H1 (cell line): ENCODE data around the gene MTX1. TPM values are rescaled to one million over a fixed set of nuclear protein-coding genes. Genes with fewer than 3 reads are reported as not detected.

ENCODE experiments used
- CTCF ChIA-PET: fragments of 300-600 bp; sonication (Branson Sonifier 250); formaldehyde crosslinking; loops from one replicate; lab custom pipeline; 2021; ENCODE audit not compliant: partially characterized antibody; lab: Charles Lee
- POLR2A ChIA-PET: fragments of 300-600 bp; sonication (Branson Sonifier 250); formaldehyde crosslinking; loops from one replicate; lab custom pipeline; 2021; ENCODE audit warnings: inconsistent platforms; ENCODE audit not compliant: partially characterized antibody; lab: Charles Lee
- DNase-seq, 2 experiments: peaks; one replicate each; pipeline versions ENCODE4 v3.0.0 to v3.0.0-alpha.2; 2010 to 2022; ENCODE audit warnings: low spot score in 2 of 2, low read depth in 1 of 2, mixed read lengths in 1 of 2
- FAIRE-seq: peaks from 2 replicates; lab custom pipeline; 2011; peaks lifted over from hg19 to GRCh38; lab: Jason Lieb, UNC
- H2AFZ ChIP-seq: 2 replicates; pipeline ENCODE4 v1.8.1; 2012; ENCODE audit warnings: low read length, inconsistent platforms
- H2AK5ac ChIP-seq: 2 replicates; pipeline ENCODE4 v1.6.1; 2013; ENCODE audit warnings: low read depth, low read length
- H2BK120ac ChIP-seq: replicated peaks from 2 replicates; pipeline ENCODE3; 2013; ENCODE audit warnings: low read depth, low read length, inconsistent platforms
- H2BK12ac ChIP-seq: 2 replicates; pipeline ENCODE4 v1.6.1; 2013; ENCODE audit warnings: low read depth, low read length
- H2BK15ac ChIP-seq: 2 replicates; pipeline ENCODE4 v1.6.1; 2013; ENCODE audit warnings: low read length
- H2BK20ac ChIP-seq: 2 replicates; pipeline ENCODE4 v1.6.1; 2013; ENCODE audit warnings: low read length
- H2BK5ac ChIP-seq: 2 replicates; pipeline ENCODE4 v1.6.1; 2013; ENCODE audit warnings: low read depth, low read length
- H3K14ac ChIP-seq: 2 replicates; pipeline ENCODE4 v1.6.1; 2013; ENCODE audit warnings: inconsistent platforms; ENCODE audit not compliant: insufficient read length
- H3K18ac ChIP-seq: 2 replicates; pipeline ENCODE4 v1.6.1; 2013; ENCODE audit warnings: low read length; ENCODE audit errors: extremely low read depth
- H3K23ac ChIP-seq: 2 replicates; pipeline ENCODE4 v1.6.1; 2013; ENCODE audit warnings: inconsistent platforms; ENCODE audit not compliant: insufficient read length
- H3K23me2 ChIP-seq: 2 replicates; pipeline ENCODE4 v1.6.1; 2013; ENCODE audit warnings: low read depth, low read length
- H3K27ac ChIP-seq: 2 replicates; pipeline ENCODE4 v1.6.1; 2011; ENCODE audit warnings: low read depth, low read length, inconsistent platforms
- H3K27me3 ChIP-seq, 4 experiments: replicated peaks in 1 of 4; 1 replicate in 1 of 4; 2 replicates in 3 of 4; pipeline versions ENCODE4 v1.6.1 to v1.8.1; 2011 to 2013; ENCODE audit warnings: low read length in 3 of 4, mild to moderate bottlenecking in 3 of 4, inconsistent platforms in 2 of 4, mixed read lengths in 2 of 4, moderate library complexity in 1 of 4; ENCODE audit not compliant: control insufficient read depth in 3 of 4, insufficient read depth in 3 of 4; ENCODE audit errors: extremely low read depth in 1 of 4
- H3K36me3 ChIP-seq, 4 experiments: 2 replicates each; pipeline versions ENCODE4 v1.6.1 to v1.8.1; 2011 to 2013; ENCODE audit warnings: mild to moderate bottlenecking in 4 of 4, low read length in 3 of 4, moderate library complexity in 2 of 4, control low read depth in 1 of 4, inconsistent platforms in 1 of 4; ENCODE audit not compliant: insufficient read depth in 4 of 4, control insufficient read depth in 2 of 4
- H3K4ac ChIP-seq: replicated peaks from 2 replicates; pipeline ENCODE3; 2013; ENCODE audit warnings: low read length, low read depth, mixed read lengths, inconsistent platforms; ENCODE audit not compliant: insufficient read length
- H3K4me1 ChIP-seq, 4 experiments: replicated peaks in 1 of 4; 1 replicate in 1 of 4; 2 replicates in 3 of 4; pipeline versions ENCODE4 v1.6.1 to v1.8.1; 2011 to 2013; ENCODE audit warnings: low read length in 3 of 4, inconsistent platforms in 2 of 4, mixed read lengths in 1 of 4; ENCODE audit not compliant: insufficient read depth in 4 of 4, control insufficient read depth in 3 of 4
- H3K4me2 ChIP-seq, 2 experiments: 2 replicates each; pipeline versions ENCODE4 v1.6.1 to v1.8.1; 2011 to 2013; ENCODE audit warnings: low read depth in 2 of 2, low read length in 2 of 2, control low read depth in 1 of 2, inconsistent platforms in 1 of 2, mild to moderate bottlenecking in 1 of 2; ENCODE audit not compliant: insufficient read depth in 1 of 2
- H3K4me3 ChIP-seq, 4 experiments: fragments of 200-600, 300-600 bp in 1 of 4; sonication (generic), shearing (Covaris generic), sonication (Bioruptor Twin) in 1 of 4; 2 replicates each; pipeline versions ENCODE4 v1.5.1 to v1.8.1; 2011 to 2016; ENCODE audit warnings: low read length in 4 of 4, low read depth in 3 of 4, control low read depth in 2 of 4, inconsistent platforms in 2 of 4, mild to moderate bottlenecking in 2 of 4, mixed read lengths in 1 of 4, moderate library complexity in 1 of 4; ENCODE audit not compliant: insufficient read depth in 2 of 4; ENCODE audit errors: extremely low read depth in 1 of 4
- H3K56ac ChIP-seq: replicated peaks from 2 replicates; pipeline ENCODE3; 2013; ENCODE audit warnings: low read depth, mild to moderate bottlenecking, mixed read lengths, low read length, inconsistent platforms; ENCODE audit not compliant: insufficient read length
- H3K79me1 ChIP-seq: 2 replicates; pipeline ENCODE4 v1.6.1; 2013; ENCODE audit warnings: low read depth, low read length, control low read depth
- H3K79me2 ChIP-seq, 2 experiments: 2 replicates each; pipeline versions ENCODE4 v1.6.1 to v1.8.1; 2012 to 2013; ENCODE audit warnings: low read length in 2 of 2, mild to moderate bottlenecking in 2 of 2, inconsistent platforms in 1 of 2; ENCODE audit not compliant: insufficient read depth in 2 of 2, control insufficient read depth in 1 of 2
- H3K9ac ChIP-seq, 4 experiments: replicated peaks in 1 of 4; 1 replicate in 1 of 4; 2 replicates in 3 of 4; pipeline versions ENCODE4 v1.6.1 to v1.8.1; 2011 to 2013; ENCODE audit warnings: low read depth in 3 of 4, low read length in 3 of 4, control low read depth in 2 of 4, mild to moderate bottlenecking in 2 of 4, moderate library complexity in 2 of 4, inconsistent platforms in 1 of 4; ENCODE audit errors: extremely low read depth in 1 of 4
- H3K9me3 ChIP-seq, 2 experiments: 2 replicates each; pipeline versions ENCODE4 v1.6.1 to v1.8.1; 2012 to 2013; ENCODE audit warnings: mild to moderate bottlenecking in 2 of 2, moderate library complexity in 2 of 2, control low read depth in 1 of 2, inconsistent platforms in 1 of 2, low read depth in 1 of 2, low read length in 1 of 2, mixed read lengths in 1 of 2; ENCODE audit not compliant: insufficient read depth in 2 of 2
- H4K20me1 ChIP-seq, 2 experiments: replicated peaks in 1 of 2; 2 replicates each; pipeline versions ENCODE3 to v1.8.1; 2011 to 2013; ENCODE audit warnings: inconsistent platforms in 2 of 2, low read length in 2 of 2, mild to moderate bottlenecking in 1 of 2; ENCODE audit not compliant: insufficient read depth in 2 of 2, control insufficient read depth in 1 of 2
- H4K5ac ChIP-seq: 2 replicates; pipeline ENCODE4 v1.6.1; 2013; ENCODE audit warnings: low read length, low read depth, mixed read lengths, inconsistent platforms; ENCODE audit not compliant: insufficient read length
- H4K8ac ChIP-seq: 2 replicates; pipeline ENCODE4 v1.8.0; 2013; ENCODE audit warnings: mild to moderate bottlenecking, moderate library complexity, low read length, inconsistent platforms; ENCODE audit not compliant: insufficient read depth; ENCODE audit errors: extremely low read depth
- H4K91ac ChIP-seq: replicated peaks from 2 replicates; pipeline ENCODE3; 2013; ENCODE audit warnings: low read length, mixed read lengths, inconsistent platforms; ENCODE audit not compliant: insufficient read length
- FOSL1 ChIP-seq: IDR thresholded peaks from 2 replicates; pipeline ENCODE4 v1.6.1; 2011; ENCODE audit warnings: mild to moderate bottlenecking, low read depth, low read length, moderate library complexity; ENCODE audit not compliant: insufficient read depth
- HDAC6 ChIP-seq: IDR thresholded peaks from one replicate; pipeline ENCODE4 v1.7.1; 2012; ENCODE audit warnings: low read depth, mild to moderate bottlenecking, inconsistent platforms, low read length, moderate library complexity
- NRF1 ChIP-seq: IDR thresholded peaks from 2 replicates; pipeline ENCODE4 v1.6.1; 2011; ENCODE audit warnings: mild to moderate bottlenecking, low read depth, low read length, improper control_type of control experiment
- SP2 ChIP-seq: IDR thresholded peaks from 2 replicates; pipeline ENCODE4 v1.6.1; 2012; ENCODE audit warnings: mild to moderate bottlenecking, low read length, inconsistent platforms
- SRF ChIP-seq: IDR thresholded peaks from 2 replicates; pipeline ENCODE4 v1.6.1; 2011; ENCODE audit warnings: mild to moderate bottlenecking, low read depth, low read length, moderate library complexity
- WGBS, 2 experiments: shearing (Covaris generic) in 1 of 2; methylation state at CpG; one replicate each; pipeline versions ENCODE4 v1.1.6 to v1.1.7; 2013 to 2015; ENCODE audit warnings: low lambda C conversion rate in 2 of 2, mixed read lengths in 2 of 2, inconsistent platforms in 1 of 2, low coverage in 1 of 2, missing lambda C conversion rate in 1 of 2; ENCODE audit not compliant: insufficient replicate concordance in 2 of 2, insufficient coverage in 1 of 2, insufficient read length in 1 of 2; ENCODE audit errors: extremely low coverage in 1 of 2, missing lambda C conversion rate in 1 of 2; 5-methylcytosine and 5-hydroxymethylcytosine counted together
- polyA plus RNA-seq, 7 experiments: library from polyadenylated mRNA; depleted of rRNA in 3 of 7; stranded (reverse) in 5 of 7; unstranded in 2 of 7; fragments of >200 nt in 5 of 7; fragments of 200-250 nt in 2 of 7; gene quantifications; 1 replicate in 5 of 7; 2 replicates in 1 of 7; 4 replicates in 1 of 7; pipeline versions ENCODE4 v1.2.1 to v1.2.3, GENCODE V29; 2011 to 2013; ENCODE audit warnings: missing spikeins in 2 of 7, mixed read lengths in 2 of 7
- total RNA-seq: library from RNA; stranded (reverse); fragmentation: NEBNext Ultra II Directional; extraction: Animal tissue kit (Norgen Biotek cat#: 25700); gene quantifications from 2 replicates; pipeline ENCODE4 v1.2.1, GENCODE V29; 2021

Gene MTX1
- total and polyA plus RNA-seq, 2 of the 8 experiments (the other 6 are each of a cell fraction or from before 2014, with no cell fraction given), result 47.9 to 131 TPM

GRCh38 chr1:155247667-155248553 is 39.4 kb downstream of the MTX1 start:
- H3K27me3 ChIP-seq, result peaks cover 0 to 14% (median 4%) of the 10 kb centered on the region in 4 experiments; a peak in 2 of 7 replicates
- no peak overlapping the region for H3K27ac ChIP-seq
- H3K4ac ChIP-seq, result no peak overlapping the region
- no peak overlapping the region; the same call in 1 of the 2 replicates for H4K8ac ChIP-seq
- H3K4me2 ChIP-seq, result no peak overlapping the region
- DNase-seq (no peak), FAIRE-seq (no peak)
- H4K5ac ChIP-seq, result no peak overlapping the region
- no peak overlapping the region for H2BK120ac ChIP-seq
- peaks cover 0 to 9% (median 2%) of the 10 kb centered on the region in 4 experiments; a peak in 2 of 8 replicates for H3K36me3 ChIP-seq
- peaks cover 5% of the 10 kb centered on the region; the same call in 1 of the 2 replicates for H3K23me2 ChIP-seq
- no peak overlapping the region for H2AFZ ChIP-seq
- no peak overlapping the region for H3K14ac ChIP-seq
- no peak overlapping the region for H2AK5ac ChIP-seq
- no peak overlapping the region for H4K91ac ChIP-seq
- POLR2A ChIA-PET, result interaction anchor here (0.9 to 7.1 kb wide), 9 partner anchors 13 to 54 kb away, joined by 3 to 48 read pairs (median 4); partner anchors contain the start of genes CLK2, MTX1 and SCAMP3
- H3K4me1 ChIP-seq, result peaks cover 0 to 5% (median 2%) of the 10 kb centered on the region in 4 experiments; a peak in 3 of 7 replicates
- H3K9ac ChIP-seq, result no peak overlapping the region
- no peak overlapping the region for H2BK12ac ChIP-seq
- no peak overlapping the region for H2BK20ac ChIP-seq
- H3K56ac ChIP-seq, result no peak overlapping the region
- H3K79me1 ChIP-seq, result no peaks in the 10 kb centered on the region
- H3K79me2 ChIP-seq, result no peaks in the 10 kb centered on the region
- TF ChIP-seq HDAC6 (no peak), SP2 (no peak), FOSL1 (no peak), SRF (no peak), NRF1 (no peak)
- CTCF ChIA-PET, result interaction anchor here (0.6 to 15.2 kb wide), 17 partner anchors 7 to 858 kb away, joined by 3 to 227 read pairs (median 3); partner anchors contain the start of genes FDPS and RUSC1
- WGBS, 2 experiments, result 95% methylated on average over 18 of the region's 26 CpGs; no CpG with 5 or more reads in 1 of the 2 experiments
- peaks cover 0 to 5% of the 10 kb centered on the region in 2 experiments for H4K20me1 ChIP-seq
- no peak overlapping the region for H3K18ac ChIP-seq
- H2BK15ac ChIP-seq, result no peak overlapping the region
- H3K9me3 ChIP-seq, result no peaks in the 10 kb centered on the region
- no peak overlapping the region for H3K23ac ChIP-seq
- no peak overlapping the region for H3K4me3 ChIP-seq
- H2BK5ac ChIP-seq, result no peak overlapping the region
